IPS-NIHi11 (cell line): Measurements from ENCODE around the gene CDH13.

Experiments
- DNase-seq: peaks from one replicate; pipeline ENCODE4 v3.0.0; 2012; ENCODE audit warnings: mixed read lengths, low spot score

The CDH13 gene

GRCh38 chr16:82626791-82627261, at the start of gene CDH13:
TSS of gene CDH13 (plus strand) at chr16:82626969.
- peak; percentile 31 for DNase-seq

DNA sequence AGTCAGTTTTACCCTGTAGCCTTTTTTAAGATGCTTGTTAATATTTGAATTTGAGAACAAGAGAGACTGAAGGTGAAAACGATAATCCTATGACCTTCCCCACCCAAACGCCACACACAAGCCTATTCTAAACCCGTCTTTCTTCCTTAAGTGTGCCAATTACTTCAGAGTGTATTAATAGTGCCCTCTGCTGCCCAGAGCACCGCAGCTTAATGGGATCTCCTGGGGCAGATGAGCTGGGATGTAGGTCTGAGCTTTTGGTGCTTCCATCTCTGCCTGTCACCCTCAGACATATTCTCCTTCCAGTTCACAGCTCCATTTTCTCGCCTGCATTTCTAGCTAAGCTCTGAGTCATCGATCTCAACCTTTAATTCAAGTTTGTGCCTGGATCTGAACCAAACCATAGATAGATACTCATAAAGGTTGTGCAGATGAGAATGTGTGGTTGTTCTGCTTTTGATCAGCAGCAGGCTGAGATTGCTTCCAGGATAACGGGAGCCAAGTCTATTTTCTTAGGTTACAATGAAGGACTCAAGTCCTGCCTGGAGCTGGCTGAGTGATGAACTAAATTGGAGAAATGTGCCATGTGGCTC, 46.4 kb upstream of the CDH13 start:
- peak; percentile 43 for DNase-seq

DNA sequence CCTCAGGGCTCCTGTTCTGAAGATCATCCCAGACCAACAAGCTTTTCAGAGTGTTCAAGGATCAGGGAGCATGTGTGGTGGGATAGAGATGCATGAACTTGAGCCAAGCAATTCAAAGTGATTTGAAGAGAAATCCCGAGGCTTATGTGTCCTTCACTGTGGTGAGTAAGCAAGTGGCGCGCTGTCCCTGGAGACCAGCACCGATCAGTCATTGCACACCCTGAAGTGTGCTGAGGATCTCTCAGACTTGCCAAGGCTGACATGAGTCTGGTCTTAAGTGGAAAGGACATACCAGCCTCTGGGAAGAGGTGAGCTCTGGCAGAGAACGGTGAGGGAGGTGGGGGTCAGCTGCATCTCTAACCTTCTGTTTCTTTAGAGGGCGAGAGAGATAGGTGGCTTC, 43.8 kb upstream of the CDH13 start:
- DNase-seq = no peak

- DNase-seq = no peak
Measured at GRCh38 chr16:82583422-82583821, 43.3 kb upstream of the CDH13 start.

DNA sequence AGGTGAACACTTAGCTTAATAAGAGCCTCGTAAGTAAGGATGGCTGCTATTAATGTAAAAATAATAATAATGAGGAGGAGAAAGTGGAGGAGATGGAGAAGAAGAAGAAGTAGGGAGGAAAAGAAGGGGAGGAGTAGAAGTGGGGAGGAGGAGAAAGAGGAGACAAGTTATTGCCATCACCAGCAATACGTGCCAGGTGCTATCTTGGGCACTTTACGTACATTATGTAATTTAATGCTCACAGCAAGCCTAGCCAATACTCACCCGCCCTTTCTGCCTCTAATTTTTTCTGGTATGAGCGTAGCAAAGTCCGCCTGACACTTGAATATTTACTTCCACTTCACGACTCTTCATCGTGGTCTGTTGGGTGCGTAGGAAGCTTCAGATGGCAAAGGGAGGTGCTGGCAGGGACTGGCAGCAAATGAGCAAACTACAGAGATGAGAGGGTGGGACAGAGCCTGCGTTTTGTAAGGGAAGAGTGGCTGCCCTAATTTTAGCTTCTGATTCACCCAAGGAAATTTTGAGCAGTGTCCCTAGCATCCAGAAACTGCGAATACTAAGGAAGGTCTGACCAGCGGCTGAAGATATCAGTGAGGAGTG, 42.1 kb upstream of the CDH13 start:
- DNase-seq = no peak

GRCh38 chr16:82585675-82586074, 41.1 kb upstream of the CDH13 start:
- DNase-seq = no peak

DNA sequence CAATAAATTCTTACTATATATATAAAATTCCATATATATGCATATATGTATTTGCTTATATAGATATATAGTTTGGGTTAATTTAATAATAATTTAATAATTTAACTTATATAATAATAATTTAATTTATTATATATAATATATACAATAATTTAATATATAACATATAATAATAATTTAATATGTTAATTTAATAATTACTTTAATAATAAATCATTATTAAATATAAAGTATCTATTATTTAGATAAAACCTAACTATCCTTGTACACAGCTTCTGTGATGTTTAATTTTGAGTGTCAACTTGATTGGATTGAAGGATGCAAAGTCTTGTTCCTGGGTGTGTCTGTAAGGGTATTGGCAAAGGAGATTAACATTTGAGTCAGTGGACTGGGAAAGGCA, 40.6 kb upstream of the CDH13 start:
- no peak for DNase-seq

DNA sequence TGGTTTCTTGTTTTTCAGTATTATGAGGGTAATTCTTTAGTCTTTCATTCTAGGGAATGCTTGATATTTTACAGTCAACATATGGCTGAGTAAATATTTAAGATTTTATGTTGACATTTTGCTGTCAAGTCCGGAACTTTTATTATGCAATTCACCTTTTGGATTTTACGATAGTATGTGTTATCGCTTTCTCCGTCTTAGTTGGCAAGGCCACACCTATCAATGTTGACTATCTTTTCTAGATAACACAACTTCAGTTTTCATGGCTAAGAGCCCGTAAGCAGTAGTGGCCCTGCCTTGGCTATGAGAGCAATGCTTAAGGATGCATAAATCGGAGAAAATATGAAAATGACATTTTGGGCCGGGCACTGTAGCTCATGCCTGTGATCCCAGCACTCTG, 39.5 kb upstream of the CDH13 start:
- no peak for DNase-seq

- DNase-seq = no peak
Measured at GRCh38 chr16:82589407-82589806, 37.4 kb upstream of the CDH13 start.

- no peak for DNase-seq
Measured at GRCh38 chr16:82594114-82594513, 32.7 kb upstream of the CDH13 start.

GRCh38 chr16:82598771-82599170, 28.0 kb upstream of the CDH13 start:
- DNase-seq = no peak

- no peak for DNase-seq
Measured at GRCh38 chr16:82601989-82602640, 24.7 kb upstream of the CDH13 start.

- DNase-seq = peak; percentile 42
Measured at GRCh38 chr16:82603784-82604411, 22.9 kb upstream of the CDH13 start.

DNA sequence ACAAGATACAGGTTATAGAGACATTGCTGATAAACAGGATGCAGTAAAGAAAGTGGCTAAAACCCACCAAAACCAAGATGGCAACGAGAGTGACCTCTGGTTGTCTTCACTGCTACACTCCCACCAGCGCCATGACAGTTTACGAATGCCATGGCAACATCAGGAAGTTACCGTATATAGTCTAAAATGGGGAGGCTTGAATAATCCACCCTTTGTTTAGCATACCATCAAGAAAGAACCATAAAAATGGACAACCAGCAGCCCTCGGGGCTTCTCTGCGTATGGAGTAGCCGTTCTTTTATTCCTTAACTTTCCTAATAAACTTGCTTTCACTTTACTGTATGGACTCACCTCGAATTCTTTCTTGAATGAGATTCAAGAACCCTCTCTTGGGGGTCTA, 21.7 kb upstream of the CDH13 start:
- no peak for DNase-seq

DNA sequence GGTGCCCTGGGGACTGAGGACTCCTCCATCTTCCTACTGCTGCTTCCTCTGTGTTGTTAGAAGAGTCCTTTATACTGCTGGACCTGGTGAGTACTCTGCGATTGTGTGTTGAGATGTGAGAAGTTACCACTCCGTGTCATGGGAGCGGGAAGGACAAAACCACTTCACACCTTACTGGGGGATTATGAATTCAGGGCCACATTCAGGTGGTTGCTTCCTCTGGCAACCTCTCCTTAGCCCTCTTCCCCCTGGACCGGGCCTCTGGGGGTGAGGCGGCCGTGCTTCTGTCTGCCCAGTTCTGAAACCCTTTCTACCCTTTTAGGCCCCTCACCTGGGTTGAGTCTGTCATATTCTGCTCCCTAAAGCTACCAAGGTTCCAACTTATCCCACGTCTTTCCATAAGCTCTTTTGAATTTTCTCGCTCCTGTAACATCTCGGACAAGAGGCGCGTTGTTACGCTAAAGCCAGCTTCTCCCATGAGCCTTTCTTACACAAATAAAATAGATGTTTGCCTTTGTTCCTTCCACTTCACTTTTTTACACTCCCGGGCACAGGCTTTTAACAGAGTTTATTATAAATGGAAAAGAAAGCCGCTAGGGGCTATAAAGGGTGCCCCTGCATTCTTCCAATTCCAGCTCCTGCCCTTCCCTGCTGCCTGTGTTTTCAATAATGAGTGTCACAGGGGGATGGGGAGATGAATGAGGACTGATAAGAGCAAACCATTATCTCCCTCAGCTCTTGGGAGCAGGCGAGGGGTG, 20.7 kb upstream of the CDH13 start:
- DNase-seq = peak; percentile 26

- no peak for DNase-seq
Measured at GRCh38 chr16:82609140-82609539, 17.6 kb upstream of the CDH13 start.

DNA sequence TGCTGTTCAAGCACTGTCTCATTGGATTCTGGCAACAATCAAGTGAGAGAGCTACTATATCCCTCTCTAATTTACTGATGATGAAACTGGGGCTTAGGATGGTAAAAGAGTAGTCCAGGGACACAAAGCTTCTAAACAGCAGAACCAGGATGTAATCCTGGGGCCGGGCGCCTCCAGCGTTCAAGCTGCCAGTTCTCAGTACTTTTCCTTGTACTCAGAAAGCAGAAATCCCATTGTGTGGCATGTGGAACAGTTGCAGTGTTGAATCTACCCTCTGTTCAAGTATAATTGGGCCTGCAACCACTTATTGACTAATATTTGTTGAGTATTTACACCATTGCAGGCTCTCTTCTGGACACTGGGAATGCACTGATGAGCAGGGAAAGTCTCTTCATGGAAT, 14.5 kb upstream of the CDH13 start:
- no peak for DNase-seq

GRCh38 chr16:82616356-82616755, 10.4 kb upstream of the CDH13 start:
- DNase-seq = no peak

- DNase-seq = no peak
Measured at GRCh38 chr16:82621781-82622180, 5.0 kb upstream of the CDH13 start.

DNA sequence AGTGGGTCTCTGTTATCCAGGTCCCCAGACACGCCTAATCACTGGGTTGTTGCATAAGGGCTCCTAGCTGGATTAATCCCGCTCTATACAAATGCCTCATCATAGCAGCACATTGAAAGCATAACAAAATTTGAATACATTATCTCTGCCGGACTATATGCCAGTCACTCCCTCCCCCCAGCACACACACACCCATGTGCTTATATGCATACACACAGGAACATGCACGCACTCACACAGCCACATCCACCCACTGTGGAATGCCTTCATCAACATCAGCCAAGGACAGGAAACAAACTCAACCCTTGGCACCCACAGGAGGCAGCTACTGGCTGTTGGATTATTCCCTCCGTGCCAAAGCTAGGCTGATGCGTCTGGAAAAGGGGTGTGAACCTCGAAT, 3.5 kb upstream of the CDH13 start:
- no peak for DNase-seq

DNA sequence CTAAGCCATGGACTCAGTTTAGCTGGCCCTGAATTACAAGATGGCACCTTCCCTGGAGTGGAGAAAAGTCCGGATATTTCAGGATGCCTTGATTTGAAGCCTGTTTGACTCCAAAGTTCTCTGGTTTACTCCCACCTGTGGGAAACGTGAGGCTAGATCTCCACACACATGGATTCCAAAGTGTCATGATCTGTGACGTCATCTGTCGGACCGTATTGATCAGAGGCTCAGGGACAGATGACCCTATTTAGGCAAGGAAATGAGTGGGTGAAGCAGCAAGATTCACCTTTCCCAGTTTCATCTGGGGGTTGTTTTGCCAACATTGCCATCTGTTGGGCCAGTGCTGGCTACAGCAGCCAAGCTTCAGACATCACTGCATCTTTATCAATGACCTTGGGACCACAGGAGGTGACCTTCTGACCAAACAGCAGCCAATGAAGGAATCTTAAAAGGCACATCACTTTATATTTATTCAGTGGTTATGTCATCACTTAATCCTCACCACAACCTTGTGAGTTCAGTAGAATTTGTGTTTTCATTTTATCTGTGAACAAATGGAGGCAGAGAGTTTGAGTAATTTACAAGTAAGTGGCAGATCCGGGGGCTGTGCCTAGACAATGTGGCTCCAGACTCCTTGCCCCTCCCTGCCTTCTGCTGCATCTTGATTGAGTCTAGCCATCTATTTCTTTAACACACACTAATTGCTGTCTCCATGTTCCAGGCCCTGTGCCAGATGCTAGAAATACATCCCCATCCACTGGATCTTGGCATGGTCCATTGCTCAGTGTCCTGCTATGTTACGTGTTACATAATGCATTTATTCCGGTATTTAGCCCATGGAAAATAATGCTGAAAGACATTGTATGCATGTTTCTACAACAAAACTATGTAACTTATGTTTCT, 1.5 kb upstream of the CDH13 start:
- no peak for DNase-seq

- no peak for DNase-seq
Measured at GRCh38 chr16:82628088-82628423, 1.3 kb downstream of the CDH13 start.
